ENCODE measurements around the gene REG4.

DNA sequence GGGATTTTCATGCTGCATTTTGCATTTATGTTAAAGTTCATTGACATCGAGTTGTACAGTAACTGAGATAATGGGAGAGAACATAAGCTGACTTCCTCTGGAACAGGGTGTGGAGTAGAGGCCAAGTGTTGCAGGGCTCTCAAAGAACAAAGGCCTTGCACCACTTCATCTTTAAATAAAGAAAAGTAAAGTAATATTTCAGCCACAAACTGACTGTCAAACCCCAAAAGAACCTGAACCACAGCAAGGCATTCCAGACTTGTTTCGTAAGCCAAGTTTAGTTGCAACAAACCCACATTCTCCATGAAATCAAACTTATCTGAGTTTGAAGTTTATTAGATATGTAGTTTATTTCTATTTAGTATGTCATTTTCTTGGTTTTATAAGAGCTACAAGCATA, 23.5 kb downstream of the REG4 start:
- TF ChIP-seq RAD21 (IDR thresholded peaks at IDR 0.05) (no peak), EGR1 (IDR thresholded peaks at IDR 0.05; ENCODE audit: low read depth in 2 of 2) (no peak), GABPA (IDR thresholded peaks at IDR 0.05 in 1 of 2, conservative IDR thresholded peaks at IDR 0.05 in 1 of 2) (no peak), NR2F2 (IDR thresholded peaks at IDR 0.05) (no peak)
- TF ChIP-seq, protein P1, sequence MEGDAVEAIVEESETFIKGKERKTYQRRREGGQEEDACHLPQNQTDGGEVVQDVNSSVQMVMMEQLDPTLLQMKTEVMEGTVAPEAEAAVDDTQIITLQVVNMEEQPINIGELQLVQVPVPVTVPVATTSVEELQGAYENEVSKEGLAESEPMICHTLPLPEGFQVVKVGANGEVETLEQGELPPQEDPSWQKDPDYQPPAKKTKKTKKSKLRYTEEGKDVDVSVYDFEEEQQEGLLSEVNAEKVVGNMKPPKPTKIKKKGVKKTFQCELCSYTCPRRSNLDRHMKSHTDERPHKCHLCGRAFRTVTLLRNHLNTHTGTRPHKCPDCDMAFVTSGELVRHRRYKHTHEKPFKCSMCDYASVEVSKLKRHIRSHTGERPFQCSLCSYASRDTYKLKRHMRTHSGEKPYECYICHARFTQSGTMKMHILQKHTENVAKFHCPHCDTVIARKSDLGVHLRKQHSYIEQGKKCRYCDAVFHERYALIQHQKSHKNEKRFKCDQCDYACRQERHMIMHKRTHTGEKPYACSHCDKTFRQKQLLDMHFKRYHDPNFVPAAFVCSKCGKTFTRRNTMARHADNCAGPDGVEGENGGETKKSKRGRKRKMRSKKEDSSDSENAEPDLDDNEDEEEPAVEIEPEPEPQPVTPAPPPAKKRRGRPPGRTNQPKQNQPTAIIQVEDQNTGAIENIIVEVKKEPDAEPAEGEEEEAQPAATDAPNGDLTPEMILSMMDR (IDR thresholded peaks at IDR 0.05; ENCODE audit: low read depth, low read length, missing input control) = no peak
- TF ChIP-seq, protein P2, sequence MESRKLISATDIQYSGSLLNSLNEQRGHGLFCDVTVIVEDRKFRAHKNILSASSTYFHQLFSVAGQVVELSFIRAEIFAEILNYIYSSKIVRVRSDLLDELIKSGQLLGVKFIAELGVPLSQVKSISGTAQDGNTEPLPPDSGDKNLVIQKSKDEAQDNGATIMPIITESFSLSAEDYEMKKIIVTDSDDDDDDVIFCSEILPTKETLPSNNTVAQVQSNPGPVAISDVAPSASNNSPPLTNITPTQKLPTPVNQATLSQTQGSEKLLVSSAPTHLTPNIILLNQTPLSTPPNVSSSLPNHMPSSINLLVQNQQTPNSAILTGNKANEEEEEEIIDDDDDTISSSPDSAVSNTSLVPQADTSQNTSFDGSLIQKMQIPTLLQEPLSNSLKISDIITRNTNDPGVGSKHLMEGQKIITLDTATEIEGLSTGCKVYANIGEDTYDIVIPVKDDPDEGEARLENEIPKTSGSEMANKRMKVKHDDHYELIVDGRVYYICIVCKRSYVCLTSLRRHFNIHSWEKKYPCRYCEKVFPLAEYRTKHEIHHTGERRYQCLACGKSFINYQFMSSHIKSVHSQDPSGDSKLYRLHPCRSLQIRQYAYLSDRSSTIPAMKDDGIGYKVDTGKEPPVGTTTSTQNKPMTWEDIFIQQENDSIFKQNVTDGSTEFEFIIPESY (IDR thresholded peaks at IDR 0.05) = no peak
- TF ChIP-seq, protein P3, sequence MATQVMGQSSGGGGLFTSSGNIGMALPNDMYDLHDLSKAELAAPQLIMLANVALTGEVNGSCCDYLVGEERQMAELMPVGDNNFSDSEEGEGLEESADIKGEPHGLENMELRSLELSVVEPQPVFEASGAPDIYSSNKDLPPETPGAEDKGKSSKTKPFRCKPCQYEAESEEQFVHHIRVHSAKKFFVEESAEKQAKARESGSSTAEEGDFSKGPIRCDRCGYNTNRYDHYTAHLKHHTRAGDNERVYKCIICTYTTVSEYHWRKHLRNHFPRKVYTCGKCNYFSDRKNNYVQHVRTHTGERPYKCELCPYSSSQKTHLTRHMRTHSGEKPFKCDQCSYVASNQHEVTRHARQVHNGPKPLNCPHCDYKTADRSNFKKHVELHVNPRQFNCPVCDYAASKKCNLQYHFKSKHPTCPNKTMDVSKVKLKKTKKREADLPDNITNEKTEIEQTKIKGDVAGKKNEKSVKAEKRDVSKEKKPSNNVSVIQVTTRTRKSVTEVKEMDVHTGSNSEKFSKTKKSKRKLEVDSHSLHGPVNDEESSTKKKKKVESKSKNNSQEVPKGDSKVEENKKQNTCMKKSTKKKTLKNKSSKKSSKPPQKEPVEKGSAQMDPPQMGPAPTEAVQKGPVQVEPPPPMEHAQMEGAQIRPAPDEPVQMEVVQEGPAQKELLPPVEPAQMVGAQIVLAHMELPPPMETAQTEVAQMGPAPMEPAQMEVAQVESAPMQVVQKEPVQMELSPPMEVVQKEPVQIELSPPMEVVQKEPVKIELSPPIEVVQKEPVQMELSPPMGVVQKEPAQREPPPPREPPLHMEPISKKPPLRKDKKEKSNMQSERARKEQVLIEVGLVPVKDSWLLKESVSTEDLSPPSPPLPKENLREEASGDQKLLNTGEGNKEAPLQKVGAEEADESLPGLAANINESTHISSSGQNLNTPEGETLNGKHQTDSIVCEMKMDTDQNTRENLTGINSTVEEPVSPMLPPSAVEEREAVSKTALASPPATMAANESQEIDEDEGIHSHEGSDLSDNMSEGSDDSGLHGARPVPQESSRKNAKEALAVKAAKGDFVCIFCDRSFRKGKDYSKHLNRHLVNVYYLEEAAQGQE (IDR thresholded peaks at IDR 0.05) = no peak

Data from liver (tissue), 3 donors.